Measurements from ENCODE around the gene CALCOCO1.
A peak's percentile ranks its signal among the peaks of the same experiment; 100 is the strongest.

Gene CALCOCO1

DNA sequence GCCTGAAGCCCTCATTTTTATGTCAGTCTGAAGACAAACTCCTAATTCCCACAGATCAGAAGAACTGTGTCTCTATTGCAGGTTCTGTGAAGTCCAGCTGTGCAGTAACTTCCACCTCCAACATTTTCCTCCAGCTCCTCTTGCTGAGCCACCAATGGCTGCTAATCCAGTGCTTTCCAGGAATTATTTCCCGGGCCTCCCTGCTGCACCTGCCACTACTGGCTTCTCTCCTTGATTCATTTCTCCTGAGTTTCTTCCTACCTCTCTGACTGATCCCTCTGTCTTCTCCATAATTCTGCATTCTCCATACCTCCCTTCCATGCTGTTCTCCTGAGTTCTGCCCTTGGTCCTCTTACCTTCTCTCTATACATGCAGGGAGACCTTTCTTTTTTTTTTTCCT is 21.2 kb downstream of the CALCOCO1 start:
- no peaks in the 10 kb centered on the region for H3K36me3 ChIP-seq (ENCODE audit: control insufficient read depth, insufficient read depth, low read length)
- peaks cover 41% of the 10 kb centered on the region for H3K27me3 ChIP-seq (ENCODE audit: control insufficient read depth, insufficient read depth, low read length)
- no peak overlapping the region for H3K9ac ChIP-seq (ENCODE audit: low read depth, low read length)
- no peak overlapping the region for H3K4me3 ChIP-seq (ENCODE audit: low read depth, low read length)
- H3K4me1 ChIP-seq (ENCODE audit: control insufficient read depth, insufficient read depth, low read length) = no peaks in the 10 kb centered on the region
- H3K9me3 ChIP-seq (ENCODE audit: control insufficient read depth, insufficient read depth, low read length) = no peaks in the 10 kb centered on the region

- Histone ChIP-seq H3K4me1 (ENCODE audit: control insufficient read depth, insufficient read depth, low read length) (no peaks in the 10 kb centered on the region), H3K4me3 (ENCODE audit: low read depth, low read length) (no peak overlapping the region), H3K27me3 (ENCODE audit: control insufficient read depth, insufficient read depth, low read length) (peaks cover 59% of the 10 kb centered on the region), H3K36me3 (ENCODE audit: control insufficient read depth, insufficient read depth, low read length) (no peaks in the 10 kb centered on the region), H3K9ac (ENCODE audit: low read depth, low read length) (no peak overlapping the region), H3K9me3 (ENCODE audit: control insufficient read depth, insufficient read depth, low read length) (no peaks in the 10 kb centered on the region)
These were observed 23.5 kb downstream of the CALCOCO1 start for GRCh38 chr12:53703756-53704155.

GRCh38 chr12:53701518-53702264 is 25.6 kb downstream of the CALCOCO1 start:
- H3K27me3 ChIP-seq (ENCODE audit: control insufficient read depth, insufficient read depth, low read length) = peaks cover 71% of the 10 kb centered on the region
- H3K4me3 ChIP-seq (ENCODE audit: low read depth, low read length) = no peak overlapping the region
- H3K9ac ChIP-seq (ENCODE audit: low read depth, low read length) = no peak overlapping the region
- H3K4me1 ChIP-seq (ENCODE audit: control insufficient read depth, insufficient read depth, low read length) = no peaks in the 10 kb centered on the region
- H3K9me3 ChIP-seq (ENCODE audit: control insufficient read depth, insufficient read depth, low read length) = no peaks in the 10 kb centered on the region
- no peaks in the 10 kb centered on the region for H3K36me3 ChIP-seq (ENCODE audit: control insufficient read depth, insufficient read depth, low read length)

DNA sequence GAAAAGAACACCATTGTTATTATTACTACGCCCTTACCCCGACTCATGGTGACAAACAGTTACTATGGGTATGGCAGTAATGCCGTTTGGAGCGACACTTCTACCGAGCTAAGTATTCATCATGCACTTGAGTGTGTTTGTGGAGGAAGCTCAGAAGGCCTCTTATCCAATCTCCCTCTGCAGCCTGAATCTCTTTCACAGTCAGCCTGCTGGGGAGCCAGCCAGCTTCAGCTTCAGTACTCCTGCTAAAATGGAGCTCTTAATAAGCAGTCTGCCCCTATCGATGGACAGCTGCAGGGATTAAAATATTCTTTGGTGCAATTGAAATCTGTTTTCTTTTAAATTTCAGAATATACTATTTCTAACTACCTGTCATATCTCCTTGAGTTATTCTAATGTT is 26.7 kb downstream of the CALCOCO1 start:
- H3K4me3 ChIP-seq (ENCODE audit: low read depth, low read length) = no peak overlapping the region
- no peaks in the 10 kb centered on the region for H3K36me3 ChIP-seq (ENCODE audit: control insufficient read depth, insufficient read depth, low read length)
- H3K9me3 ChIP-seq (ENCODE audit: control insufficient read depth, insufficient read depth, low read length) = no peaks in the 10 kb centered on the region
- no peak overlapping the region for H3K9ac ChIP-seq (ENCODE audit: low read depth, low read length)
- peaks cover 5% of the 10 kb centered on the region for H3K4me1 ChIP-seq (ENCODE audit: control insufficient read depth, insufficient read depth, low read length)
- H3K27me3 ChIP-seq (ENCODE audit: control insufficient read depth, insufficient read depth, low read length) = peaks cover 76% of the 10 kb centered on the region

GRCh38 chr12:53699678-53700025 is 27.6 kb downstream of the CALCOCO1 start:
- peaks cover 7% of the 10 kb centered on the region for H3K4me1 ChIP-seq (ENCODE audit: control insufficient read depth, insufficient read depth, low read length)
- H3K27me3 ChIP-seq (ENCODE audit: control insufficient read depth, insufficient read depth, low read length) = peaks cover 83% of the 10 kb centered on the region
- no peaks in the 10 kb centered on the region for H3K9me3 ChIP-seq (ENCODE audit: control insufficient read depth, insufficient read depth, low read length)
- H3K36me3 ChIP-seq (ENCODE audit: control insufficient read depth, insufficient read depth, low read length) = no peaks in the 10 kb centered on the region
- no peak overlapping the region for H3K4me3 ChIP-seq (ENCODE audit: low read depth, low read length)
- no peak overlapping the region for H3K9ac ChIP-seq (ENCODE audit: low read depth, low read length)

DNA sequence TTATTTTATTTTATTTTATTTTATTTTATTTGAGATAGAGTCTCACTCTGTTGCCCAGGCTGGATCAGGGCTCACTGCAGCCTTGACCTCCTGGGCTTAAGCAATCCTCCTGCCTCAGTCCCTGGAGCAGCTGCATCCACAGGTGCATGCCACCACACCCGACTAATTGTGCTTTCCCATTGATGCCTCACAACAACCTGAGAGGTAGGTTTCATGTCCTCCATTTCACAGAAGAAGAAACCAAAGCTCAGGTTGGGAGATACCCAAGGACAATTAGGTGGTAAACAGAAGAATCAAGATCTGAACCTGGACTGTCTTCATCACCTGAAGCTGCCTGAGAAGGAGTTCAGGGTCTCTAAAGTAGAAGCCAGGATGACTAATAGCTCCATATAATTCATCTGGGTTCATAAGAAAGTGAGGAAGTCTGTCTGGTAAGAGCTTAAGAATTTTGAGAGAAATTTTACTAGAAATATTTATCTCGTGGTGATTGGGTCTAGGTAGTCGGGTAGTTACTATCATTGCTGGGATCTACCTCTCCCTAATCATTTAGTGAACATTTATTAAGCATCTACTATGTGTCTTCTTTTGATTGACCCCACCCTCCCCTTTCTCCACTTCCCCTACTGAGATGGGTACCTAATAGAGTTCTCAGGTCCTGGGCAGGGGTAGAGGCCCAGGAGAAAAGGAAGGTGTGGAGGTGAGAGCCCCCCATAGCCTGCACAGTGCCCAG is 28.1 kb downstream of the CALCOCO1 start:
- no peak overlapping the region for H3K9ac ChIP-seq (ENCODE audit: low read depth, low read length)
- no peaks in the 10 kb centered on the region for H3K36me3 ChIP-seq (ENCODE audit: control insufficient read depth, insufficient read depth, low read length)
- H3K9me3 ChIP-seq (ENCODE audit: control insufficient read depth, insufficient read depth, low read length) = no peaks in the 10 kb centered on the region
- H3K4me3 ChIP-seq (ENCODE audit: low read depth, low read length) = no peak overlapping the region
- peaks cover 12% of the 10 kb centered on the region for H3K4me1 ChIP-seq (ENCODE audit: control insufficient read depth, insufficient read depth, low read length)
- peaks cover 85% of the 10 kb centered on the region for H3K27me3 ChIP-seq (ENCODE audit: control insufficient read depth, insufficient read depth, low read length)

GRCh38 chr12:53696655-53697331 is 30.5 kb downstream of the CALCOCO1 start:
- H3K36me3 ChIP-seq (ENCODE audit: control insufficient read depth, insufficient read depth, low read length) = no peaks in the 10 kb centered on the region
- no peak overlapping the region for H3K9ac ChIP-seq (ENCODE audit: low read depth, low read length)

GRCh38 chr12:53696285-53696654 is 31.0 kb downstream of the CALCOCO1 start:
- H3K9ac ChIP-seq (ENCODE audit: low read depth, low read length) = no peak overlapping the region
- H3K9me3 ChIP-seq (ENCODE audit: control insufficient read depth, insufficient read depth, low read length) = no peaks in the 10 kb centered on the region
- peaks cover 71% of the 10 kb centered on the region for H3K27me3 ChIP-seq (ENCODE audit: control insufficient read depth, insufficient read depth, low read length)
- peaks cover 14% of the 10 kb centered on the region for H3K4me1 ChIP-seq (ENCODE audit: control insufficient read depth, insufficient read depth, low read length)
- no peaks in the 10 kb centered on the region for H3K36me3 ChIP-seq (ENCODE audit: control insufficient read depth, insufficient read depth, low read length)
- H3K4me3 ChIP-seq (ENCODE audit: low read depth, low read length) = peak overlapping the region; percentile 81

More at GRCh38 chr12:53696655-53697331, 30.5 kb downstream of the CALCOCO1 start:
- Histone ChIP-seq H3K4me1 (ENCODE audit: control insufficient read depth, insufficient read depth, low read length) (peaks cover 14% of the 10 kb centered on the region), H3K4me3 (ENCODE audit: low read depth, low read length) (peak overlapping the region; percentile 81), H3K9me3 (ENCODE audit: control insufficient read depth, insufficient read depth, low read length) (no peaks in the 10 kb centered on the region), H3K27me3 (ENCODE audit: control insufficient read depth, insufficient read depth, low read length) (peaks cover 76% of the 10 kb centered on the region)

DNA sequence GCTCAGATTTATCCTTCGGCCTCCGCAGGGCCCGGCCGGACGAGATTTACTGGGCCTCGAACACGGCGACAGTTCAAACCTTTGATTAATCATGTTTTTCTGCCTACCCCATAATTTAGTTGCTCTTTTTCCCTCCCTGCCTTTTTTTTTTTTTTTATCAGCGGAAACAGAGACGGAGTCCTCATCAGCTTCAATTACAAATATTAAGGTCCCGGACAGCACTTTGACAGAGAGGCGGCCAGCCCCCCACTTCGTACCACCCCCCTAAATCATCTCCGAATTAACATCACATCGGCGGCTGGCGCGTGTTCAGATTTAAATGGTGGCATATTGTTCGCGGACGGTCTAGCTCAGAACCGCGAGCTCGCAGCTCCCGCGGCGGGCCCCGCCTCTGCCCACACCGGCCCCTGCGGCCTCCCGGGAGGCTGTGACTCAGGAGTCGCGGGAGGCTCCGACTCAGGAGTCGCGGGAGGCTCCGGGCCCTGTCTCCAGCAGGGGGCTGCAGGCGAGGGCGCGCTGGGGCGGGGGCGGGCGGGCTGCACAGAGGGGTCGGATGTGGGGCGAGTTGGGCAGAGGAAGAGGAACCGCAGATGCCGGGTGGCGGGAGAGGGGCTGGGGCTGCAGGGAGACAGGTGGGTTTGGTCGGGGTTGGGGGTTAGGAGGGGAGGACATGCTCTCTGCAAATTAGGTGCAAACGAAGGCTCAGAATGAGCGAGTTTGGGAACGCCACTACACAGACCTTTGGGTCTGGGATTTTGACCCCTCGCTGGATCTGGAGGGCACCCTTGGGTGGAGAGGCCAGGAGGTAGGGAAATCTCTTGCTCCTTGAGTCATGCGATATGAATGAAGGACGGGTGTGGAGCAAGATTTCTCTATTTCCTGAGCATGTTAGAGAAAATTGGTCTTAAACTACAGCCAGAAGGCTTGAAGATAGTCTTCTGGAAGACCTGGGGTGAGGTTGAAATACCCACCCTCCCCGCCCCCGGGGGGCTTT is 31.8 kb downstream of the CALCOCO1 start:
- peak overlapping the region; percentile 24 for H3K9ac ChIP-seq (ENCODE audit: low read depth, low read length)
- H3K9me3 ChIP-seq (ENCODE audit: control insufficient read depth, insufficient read depth, low read length) = no peaks in the 10 kb centered on the region
- peaks cover 63% of the 10 kb centered on the region for H3K27me3 ChIP-seq (ENCODE audit: control insufficient read depth, insufficient read depth, low read length)
- H3K4me3 ChIP-seq (ENCODE audit: low read depth, low read length) = peak overlapping the region; percentile 66
- H3K4me1 ChIP-seq (ENCODE audit: control insufficient read depth, insufficient read depth, low read length) = peaks cover 14% of the 10 kb centered on the region
- H3K36me3 ChIP-seq (ENCODE audit: control insufficient read depth, insufficient read depth, low read length) = no peaks in the 10 kb centered on the region

DNA sequence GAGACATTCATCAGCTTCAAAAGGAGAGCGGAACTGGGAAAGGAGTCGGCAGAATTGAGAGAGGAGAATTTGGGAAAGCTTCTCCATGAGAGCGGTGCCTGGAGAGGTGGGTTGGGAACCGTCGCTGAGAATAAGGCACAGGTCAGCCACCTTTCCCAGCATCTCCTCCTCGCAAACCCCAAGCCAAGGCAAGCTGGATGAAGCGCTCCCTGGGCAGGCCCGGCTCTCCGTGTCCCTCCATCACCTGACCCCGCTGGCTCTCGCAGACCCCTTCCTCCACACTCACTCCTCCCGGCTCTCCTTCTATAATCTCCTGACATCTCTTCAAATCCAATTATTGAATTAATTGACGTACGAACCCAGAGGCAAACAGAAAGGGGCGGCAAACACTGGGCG is 32.5 kb downstream of the CALCOCO1 start:
- Histone ChIP-seq H3K36me3 (ENCODE audit: control insufficient read depth, insufficient read depth, low read length) (no peaks in the 10 kb centered on the region), H3K4me1 (ENCODE audit: control insufficient read depth, insufficient read depth, low read length) (peaks cover 14% of the 10 kb centered on the region), H3K27me3 (ENCODE audit: control insufficient read depth, insufficient read depth, low read length) (peaks cover 58% of the 10 kb centered on the region), H3K9ac (ENCODE audit: low read depth, low read length) (no peak overlapping the region), H3K9me3 (ENCODE audit: control insufficient read depth, insufficient read depth, low read length) (no peaks in the 10 kb centered on the region), H3K4me3 (ENCODE audit: low read depth, low read length) (peak overlapping the region; percentile 66)

- no peak overlapping the region for H3K4me3 ChIP-seq (ENCODE audit: low read depth, low read length)
- H3K27me3 ChIP-seq (ENCODE audit: control insufficient read depth, insufficient read depth, low read length) = peaks cover 2% of the 10 kb centered on the region
These were observed 39.1 kb downstream of the CALCOCO1 start for GRCh38 chr12:53688134-53688533.

More at GRCh38 chr12:53688134-53688533, 39.1 kb downstream of the CALCOCO1 start:
- no peaks in the 10 kb centered on the region for H3K4me1 ChIP-seq (ENCODE audit: control insufficient read depth, insufficient read depth, low read length)
- no peaks in the 10 kb centered on the region for H3K36me3 ChIP-seq (ENCODE audit: control insufficient read depth, insufficient read depth, low read length)
- H3K9ac ChIP-seq (ENCODE audit: low read depth, low read length) = no peak overlapping the region
- H3K9me3 ChIP-seq (ENCODE audit: control insufficient read depth, insufficient read depth, low read length) = no peaks in the 10 kb centered on the region

Measured in iPS-15b (cell line).